ENCODE data around the gene LRRC26.

LRRC26 gene

DNA sequence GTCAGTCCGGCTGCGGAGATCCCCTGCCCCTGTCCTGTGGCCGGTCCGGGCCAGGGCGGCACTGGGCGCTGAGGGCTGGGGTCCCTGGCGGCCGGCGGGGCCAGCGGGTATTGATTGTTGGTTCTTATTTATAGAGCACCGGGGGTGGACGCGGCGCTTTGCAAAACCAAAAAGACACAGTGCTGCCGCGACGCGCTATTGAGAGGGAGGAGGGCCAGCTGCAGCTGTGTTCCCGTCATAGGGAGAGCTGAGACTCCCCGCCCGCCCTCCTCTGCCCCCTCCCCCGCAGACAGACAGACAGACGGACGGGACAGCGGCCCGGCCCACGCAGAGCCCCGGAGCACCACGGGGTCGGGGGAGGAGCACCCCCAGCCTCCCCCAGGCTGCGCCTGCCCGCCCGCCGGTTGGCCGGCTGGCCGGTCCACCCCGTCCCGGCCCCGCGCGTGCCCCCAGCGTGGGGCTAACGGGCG is 2.5 kb downstream of the LRRC26 start:
- ChIA-PET POLR2A (no interaction called here), CTCF (interaction anchor here (1.9 kb wide), 1 partner anchor 10 kb away, joined by 6 read pairs; no protein-coding TSS in a partner anchor)
- H3K4me3 ChIP-seq (ENCODE audit: low read depth, low read length) = no peak overlapping the region
- TF ChIP-seq, protein P1, sequence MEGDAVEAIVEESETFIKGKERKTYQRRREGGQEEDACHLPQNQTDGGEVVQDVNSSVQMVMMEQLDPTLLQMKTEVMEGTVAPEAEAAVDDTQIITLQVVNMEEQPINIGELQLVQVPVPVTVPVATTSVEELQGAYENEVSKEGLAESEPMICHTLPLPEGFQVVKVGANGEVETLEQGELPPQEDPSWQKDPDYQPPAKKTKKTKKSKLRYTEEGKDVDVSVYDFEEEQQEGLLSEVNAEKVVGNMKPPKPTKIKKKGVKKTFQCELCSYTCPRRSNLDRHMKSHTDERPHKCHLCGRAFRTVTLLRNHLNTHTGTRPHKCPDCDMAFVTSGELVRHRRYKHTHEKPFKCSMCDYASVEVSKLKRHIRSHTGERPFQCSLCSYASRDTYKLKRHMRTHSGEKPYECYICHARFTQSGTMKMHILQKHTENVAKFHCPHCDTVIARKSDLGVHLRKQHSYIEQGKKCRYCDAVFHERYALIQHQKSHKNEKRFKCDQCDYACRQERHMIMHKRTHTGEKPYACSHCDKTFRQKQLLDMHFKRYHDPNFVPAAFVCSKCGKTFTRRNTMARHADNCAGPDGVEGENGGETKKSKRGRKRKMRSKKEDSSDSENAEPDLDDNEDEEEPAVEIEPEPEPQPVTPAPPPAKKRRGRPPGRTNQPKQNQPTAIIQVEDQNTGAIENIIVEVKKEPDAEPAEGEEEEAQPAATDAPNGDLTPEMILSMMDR (IDR thresholded peaks at IDR 0.05; ENCODE audit: insufficient read depth, low read length, missing control alignments) = no peak
- DNase-seq (ENCODE audit: low read depth, low spot score) = no peak

DNA sequence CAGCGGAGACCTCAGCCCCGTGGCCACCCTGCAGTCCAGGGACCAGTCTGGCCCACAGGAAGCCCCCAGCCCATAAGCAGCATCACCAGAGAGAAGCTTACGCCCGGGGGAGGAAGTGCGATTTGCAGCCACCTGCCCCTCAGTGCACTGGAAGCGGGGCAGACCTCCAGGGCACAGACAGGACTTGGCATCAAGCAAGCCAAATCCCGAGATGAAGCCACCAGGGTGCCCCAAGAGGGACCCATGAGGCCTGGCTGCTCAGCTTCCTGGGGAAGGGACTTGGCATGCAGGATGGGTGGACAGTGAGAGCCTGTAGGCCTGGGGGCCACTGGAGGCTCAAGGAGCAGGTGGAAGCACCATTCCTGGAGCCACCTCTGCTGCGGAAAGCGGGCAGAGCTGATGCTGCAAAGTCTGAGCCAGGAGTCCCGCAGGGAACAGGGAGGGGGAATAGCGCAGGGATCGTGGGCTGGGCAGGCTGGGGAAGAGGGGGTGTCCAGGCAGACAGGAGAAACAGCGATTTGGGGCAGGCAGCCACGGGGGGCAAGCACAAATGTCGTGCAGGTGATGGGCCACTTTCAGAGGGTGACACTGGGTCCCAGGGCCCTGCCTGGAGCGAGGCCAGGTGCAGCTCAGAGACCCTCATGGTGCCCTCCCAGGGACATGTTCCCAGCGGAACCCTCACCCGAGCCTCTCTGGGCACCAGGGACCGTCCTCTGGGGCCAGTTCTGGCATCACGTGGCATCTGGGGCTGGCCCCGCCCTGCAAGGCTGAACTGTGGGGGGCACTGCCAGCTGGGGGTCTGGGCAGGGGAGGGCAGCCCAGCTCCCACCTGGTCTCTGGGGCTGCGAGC is 3.2 kb downstream of the LRRC26 start:
- CTCF ChIA-PET = interaction anchor here (1.9 kb wide), 1 partner anchor 11 kb away, joined by 6 read pairs; no protein-coding TSS in a partner anchor
- no peak overlapping the region for H3K4me3 ChIP-seq (ENCODE audit: low read depth, low read length)
- TF ChIP-seq, protein P1 (IDR thresholded peaks at IDR 0.05; ENCODE audit: insufficient read depth, low read length, missing control alignments) = no peak
- no peak for DNase-seq (ENCODE audit: low read depth, low spot score)
- POLR2A ChIA-PET = interaction anchor here (1.0 kb wide), 1 partner anchor 10 kb away, joined by 3 read pairs; no protein-coding TSS in a partner anchor

DNA sequence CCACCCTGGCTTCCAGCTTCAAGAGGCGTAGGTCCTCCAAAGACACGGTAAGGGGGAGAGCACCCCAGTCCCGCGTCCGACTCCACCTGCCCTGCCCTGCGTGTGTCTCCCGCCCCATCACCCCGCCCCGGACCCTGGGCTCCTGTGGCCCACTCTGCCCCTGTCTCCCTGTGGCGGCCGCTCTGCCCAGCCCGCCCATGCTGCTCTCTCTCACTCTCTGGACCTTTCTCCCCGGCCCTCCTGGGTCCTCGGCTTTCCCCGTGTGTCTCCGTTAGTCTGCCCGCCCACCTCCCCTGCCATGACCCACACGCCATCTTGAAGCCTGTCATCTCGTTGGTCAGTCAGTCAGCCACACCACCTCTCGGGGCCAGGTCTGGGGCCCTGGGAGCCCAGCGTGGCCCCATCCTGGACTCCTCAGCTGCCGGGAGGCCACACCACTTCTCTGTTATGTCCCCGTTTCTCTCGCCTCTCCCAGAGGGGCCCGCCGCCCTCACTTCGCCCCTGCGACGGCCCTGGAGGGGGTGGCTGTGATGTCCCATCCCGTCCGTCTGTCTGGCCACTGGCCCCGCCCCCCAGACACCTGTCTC is 4.5 kb downstream of the LRRC26 start:
- POLR2A ChIA-PET = interaction anchor here (0.6 to 1.0 kb wide), 2 partner anchors 8 to 139 kb away, joined by 3 read pairs; no protein-coding TSS in a partner anchor
- CTCF ChIA-PET = interaction anchor here (1.9 kb wide), 1 partner anchor 12 kb away, joined by 6 read pairs; no protein-coding TSS in a partner anchor
- TF ChIP-seq, protein P1 (IDR thresholded peaks at IDR 0.05; ENCODE audit: insufficient read depth, low read length, missing control alignments) = no peak
- no peak overlapping the region for H3K4me3 ChIP-seq (ENCODE audit: low read depth, low read length)
- no peak for DNase-seq (ENCODE audit: low read depth, low spot score)

DNA sequence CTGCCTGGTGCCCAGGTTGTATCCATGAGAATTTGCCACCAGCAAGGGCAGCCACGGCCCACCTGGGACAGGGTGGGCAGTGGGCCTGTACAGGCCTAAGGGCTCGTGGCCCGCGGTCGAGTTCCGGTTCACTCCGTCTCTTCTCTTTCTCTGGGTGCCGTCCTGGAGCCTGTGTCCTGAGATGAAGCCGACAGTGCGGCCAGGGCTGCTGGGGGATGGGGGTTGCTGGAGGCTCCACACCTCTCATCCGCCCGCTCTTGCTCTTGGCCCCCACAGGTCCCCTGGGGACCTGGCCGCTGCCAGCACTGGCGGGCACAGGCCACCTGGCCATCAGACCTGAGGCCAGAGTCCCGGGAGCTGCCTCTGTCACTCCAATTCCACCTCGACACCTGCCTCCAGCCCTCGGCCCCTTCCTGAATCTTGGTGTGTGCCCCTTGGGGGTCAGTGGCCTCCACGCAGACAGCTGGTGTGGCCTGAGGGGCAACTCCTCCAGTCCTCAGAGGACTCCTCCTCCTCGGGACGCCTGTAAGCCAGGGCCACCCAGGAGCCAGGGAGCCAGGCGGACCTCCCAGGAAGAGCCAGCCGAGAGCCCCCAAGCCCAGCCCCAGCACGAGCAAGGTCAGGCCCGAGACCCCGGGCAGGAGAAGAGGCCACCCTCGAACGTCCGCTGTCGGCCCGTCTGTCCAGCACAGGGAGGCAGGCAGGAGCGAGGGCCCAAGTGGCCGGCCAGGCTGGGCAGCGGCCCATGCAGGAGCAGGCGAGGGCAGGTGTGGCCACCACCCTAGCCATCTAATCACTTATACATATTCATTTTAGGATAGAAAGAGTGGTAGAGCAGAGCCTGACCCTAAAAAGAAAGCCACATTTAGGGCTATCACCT is 5.2 kb downstream of the LRRC26 start:
- ChIA-PET POLR2A (interaction anchor here (1.8 kb wide), 1 partner anchor 76 kb away, joined by 6 read pairs; the partner anchor contains the start of gene TUBB4B), CTCF (no interaction called here)
- no peak overlapping the region for H3K4me3 ChIP-seq (ENCODE audit: low read depth, low read length)
- DNase-seq (ENCODE audit: low read depth, low spot score) = no peak
- TF ChIP-seq, protein P1 (IDR thresholded peaks at IDR 0.05; ENCODE audit: insufficient read depth, low read length, missing control alignments) = no peak

DNA sequence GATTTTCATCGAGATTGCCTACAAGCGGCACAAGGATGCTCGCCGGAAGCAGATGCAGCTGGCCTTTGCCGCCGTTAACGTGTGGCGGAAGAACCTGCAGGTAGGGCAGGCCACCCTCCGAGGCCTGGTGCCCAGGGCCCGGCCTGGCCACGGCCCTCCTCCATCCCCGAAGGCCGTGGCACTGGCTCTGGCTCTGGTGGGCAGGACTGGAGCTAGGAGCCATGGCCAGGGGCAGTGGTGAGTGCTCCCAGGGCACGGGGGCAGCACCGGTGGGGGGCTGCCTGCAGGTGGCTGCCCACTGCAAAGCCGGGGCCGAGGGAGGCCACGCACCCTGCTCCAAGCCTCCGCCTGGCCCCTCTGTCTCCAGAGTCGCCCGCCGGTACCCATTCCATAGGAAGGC is 6.0 kb downstream of the LRRC26 start:
- DNase-seq (ENCODE audit: low read depth, low spot score) = no peak
- H3K4me3 ChIP-seq (ENCODE audit: low read depth, low read length) = no peak overlapping the region
- ChIA-PET POLR2A (interaction anchor here (1.8 kb wide), 1 partner anchor 77 kb away, joined by 6 read pairs; the partner anchor contains the start of gene TUBB4B), CTCF (interaction anchor here (0.5 kb wide), 1 partner anchor 98 kb away, joined by 3 read pairs; no protein-coding TSS in a partner anchor)
- TF ChIP-seq, protein P1 (IDR thresholded peaks at IDR 0.05; ENCODE audit: insufficient read depth, low read length, missing control alignments) = no peak

All from AG04449 (cell line).